GM20431 (cell line): ENCODE results near the gene DCLK2.

Source experiments
- in situ Hi-C: fragments of 300-500 bp; cut with MseI, MboI; formaldehyde crosslinking; loops from one replicate; pipeline ENCODE4 v1.15.0; 2020; ENCODE audit warnings: low sequenced_read_pairs; ENCODE audit not compliant: unreplicated experiment

DCLK2 gene

DNA sequence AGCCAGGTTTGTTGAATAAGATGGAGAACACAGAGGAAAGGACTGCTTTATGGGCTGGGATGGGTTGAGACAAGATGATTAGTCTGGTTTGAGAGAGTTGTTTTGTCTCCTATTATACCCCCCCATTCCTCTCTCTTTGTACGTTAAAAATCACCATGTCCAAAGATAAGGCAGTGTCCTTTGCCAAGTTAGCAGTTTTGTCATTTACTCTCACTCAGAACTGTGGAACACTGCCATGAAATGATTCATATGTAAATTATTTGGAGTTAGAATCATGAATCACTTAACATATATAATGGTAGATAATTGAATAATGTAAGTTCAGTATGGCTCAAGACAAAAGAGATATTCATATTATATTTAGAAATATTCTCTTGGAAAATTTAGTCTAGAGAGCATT, 151.3 kb downstream of the DCLK2 start:
- in situ Hi-C loops: no loop called here

GRCh38 chr4:150230561-150230960, 152.3 kb downstream of the DCLK2 start:
- in situ Hi-C loops: no loop called here

GRCh38 chr4:150231107-150231770, 153.0 kb downstream of the DCLK2 start:
- in situ Hi-C loops: no loop called here

DNA sequence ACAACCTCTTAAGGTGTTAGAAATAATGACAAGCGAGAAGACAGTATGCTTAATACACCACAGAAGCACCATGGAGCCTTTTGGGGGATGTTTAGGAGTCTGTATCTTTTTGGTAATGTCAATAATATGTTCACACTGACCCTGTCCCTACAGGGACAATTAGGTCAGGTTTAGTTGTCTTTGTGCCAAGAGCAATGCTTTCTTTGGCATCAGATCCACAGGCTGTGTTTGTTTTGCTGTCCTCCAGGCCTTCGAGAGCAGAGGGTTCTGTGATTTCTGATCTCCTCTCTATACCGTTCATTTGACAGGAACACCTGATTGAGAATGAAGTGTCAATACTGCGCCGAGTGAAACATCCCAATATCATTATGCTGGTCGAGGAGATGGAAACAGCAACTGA, 153.8 kb downstream of the DCLK2 start:
- in situ Hi-C loops: no loop called here

DNA sequence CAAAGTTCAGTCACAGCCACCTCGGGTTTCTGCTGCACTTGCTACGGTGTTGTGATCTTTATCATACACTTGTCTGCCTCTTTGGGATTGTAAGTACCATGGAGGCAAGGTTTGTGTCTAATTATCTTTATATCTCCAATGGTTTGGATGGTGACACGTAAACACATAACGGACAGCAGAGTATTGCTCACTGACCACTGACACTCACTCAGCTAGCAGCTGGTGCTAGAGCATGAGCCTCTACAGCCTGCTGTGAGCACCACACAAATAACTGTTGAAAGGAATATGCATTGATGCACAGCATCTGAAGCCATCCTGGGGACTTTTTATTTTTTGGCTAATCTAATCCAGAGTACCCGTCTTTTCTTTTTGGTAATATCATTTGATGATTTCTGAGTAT, 156.0 kb downstream of the DCLK2 start:
- in situ Hi-C loops: no loop called here

GRCh38 chr4:150235317-150235716, 157.1 kb downstream of the DCLK2 start:
- in situ Hi-C loops: no loop called here

GRCh38 chr4:150235808-150236271, 157.6 kb downstream of the DCLK2 start:
- in situ Hi-C loops: no loop called here

DNA sequence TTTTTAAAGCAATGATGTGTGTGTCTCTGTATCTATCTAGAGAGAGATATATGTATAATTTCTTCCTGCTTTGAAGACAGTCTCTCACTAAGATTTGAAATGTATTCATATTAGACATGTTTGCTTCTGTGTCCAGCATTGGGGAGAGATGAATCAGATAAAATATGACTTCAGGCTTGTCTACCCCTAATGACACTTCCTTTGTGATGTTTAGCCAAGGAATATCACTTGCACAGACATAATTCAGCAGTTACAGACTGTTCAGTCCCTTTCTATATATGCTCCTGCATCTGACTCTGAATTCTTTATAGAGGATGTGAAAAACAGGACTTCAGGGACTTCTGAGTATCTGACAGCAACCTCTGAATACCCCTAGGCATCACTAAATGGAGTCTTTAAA, 158.4 kb downstream of the DCLK2 start:
- in situ Hi-C loops: no loop called here

DNA sequence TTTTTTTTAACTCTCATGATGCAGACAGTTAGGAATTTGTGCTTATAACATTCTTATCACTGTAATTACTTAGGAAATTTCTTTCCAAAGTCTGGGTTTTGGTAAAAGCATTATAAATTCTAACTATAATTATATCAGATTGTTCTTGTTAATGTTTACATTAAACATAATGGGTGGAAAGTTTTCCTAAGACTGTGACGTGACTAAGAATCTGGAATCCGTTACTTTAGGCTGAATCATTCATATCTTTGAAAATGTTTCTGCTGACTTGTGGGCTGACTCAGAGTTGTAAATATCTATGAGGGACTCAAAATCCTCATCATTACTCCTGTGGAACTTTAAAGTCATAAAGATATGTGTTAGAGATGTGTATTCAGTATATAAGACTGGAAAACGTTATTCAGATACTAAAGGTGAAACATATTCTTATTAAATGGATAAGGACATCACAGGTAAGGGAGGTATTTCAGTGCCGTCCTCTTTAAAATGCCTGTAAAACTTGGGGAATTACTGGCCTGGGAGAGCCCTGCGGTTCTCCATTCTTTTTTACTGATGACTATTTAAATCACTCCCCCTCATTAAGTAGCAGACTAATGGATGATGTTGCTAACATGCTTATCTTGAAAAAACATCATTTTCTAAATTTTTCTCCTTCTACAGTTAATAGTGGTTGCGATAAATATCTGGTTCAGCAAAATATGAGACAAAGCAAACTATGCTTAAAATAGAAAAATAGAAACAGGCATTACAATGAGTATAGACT, 159.0 kb downstream of the DCLK2 start:
- in situ Hi-C loops: no loop called here

DNA sequence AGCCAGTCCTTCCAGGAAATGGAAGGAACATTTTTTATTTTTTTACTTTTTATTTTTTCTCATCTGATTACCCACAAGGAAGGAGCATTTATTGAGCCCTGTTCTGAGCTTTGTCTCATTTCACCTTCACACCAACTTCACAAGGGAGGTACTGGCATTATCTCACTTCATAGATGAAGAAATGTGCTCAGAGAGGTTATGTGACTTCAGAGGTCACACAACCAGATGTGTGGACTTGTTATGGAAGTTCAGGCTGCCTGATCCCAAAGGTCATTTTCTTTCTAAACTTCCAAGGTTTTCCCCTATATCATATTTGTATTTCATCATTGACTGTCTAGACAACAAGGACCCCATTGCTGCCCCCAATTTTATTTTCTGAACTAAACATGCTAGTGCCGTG, 160.3 kb downstream of the DCLK2 start:
- in situ Hi-C loops: no loop called here

GRCh38 chr4:150240011-150240410, 161.8 kb downstream of the DCLK2 start:
- in situ Hi-C loops: no loop called here

DNA sequence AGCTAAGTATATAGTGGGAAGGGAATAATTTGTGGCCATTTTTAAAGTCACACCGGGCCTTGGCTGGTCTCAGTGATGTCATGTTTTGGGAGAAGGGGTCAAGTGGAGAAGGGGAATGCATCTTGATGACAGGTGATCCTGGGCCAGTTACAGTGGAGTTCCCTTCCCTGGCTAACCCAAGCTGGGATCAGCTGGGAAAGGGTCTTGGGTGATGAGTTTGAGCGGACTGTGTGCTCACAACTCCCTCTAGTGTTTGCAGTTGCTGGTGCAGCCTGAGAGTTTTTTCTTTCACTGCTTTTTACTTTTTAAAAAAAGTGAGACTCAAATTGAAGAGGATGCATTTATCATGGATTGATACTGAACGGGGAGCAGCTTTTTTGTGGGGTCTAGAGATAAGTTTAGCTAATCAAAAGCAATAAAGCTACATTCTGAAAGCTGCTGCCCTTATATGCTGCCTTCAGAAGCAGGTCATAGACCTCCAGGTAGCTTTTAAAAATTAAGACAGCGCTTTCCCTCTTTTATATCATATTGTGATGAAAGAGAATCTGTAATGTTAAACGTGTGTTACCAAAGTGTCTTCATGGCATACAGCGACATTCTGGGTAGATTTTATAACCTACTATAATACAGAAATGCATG, 164.7 kb downstream of the DCLK2 start:
- in situ Hi-C loops: no loop called here

DNA sequence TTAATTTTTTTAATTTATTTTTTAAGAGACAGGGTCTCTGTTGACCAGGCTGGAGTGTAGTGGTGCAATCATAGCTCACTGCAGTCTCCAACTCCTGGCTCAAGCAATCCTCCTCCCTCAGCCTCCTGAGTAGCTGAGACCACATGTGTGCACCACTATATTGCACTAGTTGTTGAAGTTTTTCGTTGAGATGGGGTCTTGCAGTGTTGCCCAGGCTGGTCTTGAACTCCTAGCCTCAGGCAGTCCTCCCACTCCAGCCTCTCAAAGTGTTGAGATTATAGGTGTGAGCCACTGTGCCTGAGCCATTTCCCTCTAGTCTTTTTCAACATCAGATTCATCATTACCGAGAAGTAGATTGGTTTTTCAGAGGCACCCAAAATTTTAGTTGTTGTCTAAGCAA, 165.7 kb downstream of the DCLK2 start:
- in situ Hi-C loops: no loop called here

GRCh38 chr4:150244600-150244999, 166.4 kb downstream of the DCLK2 start:
- in situ Hi-C loops: no loop called here

DNA sequence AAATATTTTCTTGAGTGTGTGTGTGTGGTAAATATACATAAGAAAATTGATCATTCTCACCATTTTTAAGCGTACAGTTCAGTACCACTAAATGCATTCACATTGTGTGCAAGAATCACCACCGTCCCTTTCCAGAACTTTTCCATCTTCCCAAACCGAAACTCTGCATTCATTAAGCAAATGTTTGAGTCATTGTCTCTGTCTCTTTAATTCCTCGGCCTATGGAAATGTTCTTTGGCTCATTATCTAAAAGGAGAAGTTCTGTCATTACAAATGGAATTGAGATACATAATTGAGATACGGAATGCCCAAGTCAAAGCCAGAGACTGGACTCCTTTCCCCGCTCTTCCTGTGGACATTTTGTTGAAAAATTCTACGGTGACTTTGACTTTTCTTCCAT, 168.9 kb downstream of the DCLK2 start:
- in situ Hi-C loops: no loop called here

- in situ Hi-C loops: no loop called here
Measured at GRCh38 chr4:150248181-150248580, 169.9 kb downstream of the DCLK2 start.

DNA sequence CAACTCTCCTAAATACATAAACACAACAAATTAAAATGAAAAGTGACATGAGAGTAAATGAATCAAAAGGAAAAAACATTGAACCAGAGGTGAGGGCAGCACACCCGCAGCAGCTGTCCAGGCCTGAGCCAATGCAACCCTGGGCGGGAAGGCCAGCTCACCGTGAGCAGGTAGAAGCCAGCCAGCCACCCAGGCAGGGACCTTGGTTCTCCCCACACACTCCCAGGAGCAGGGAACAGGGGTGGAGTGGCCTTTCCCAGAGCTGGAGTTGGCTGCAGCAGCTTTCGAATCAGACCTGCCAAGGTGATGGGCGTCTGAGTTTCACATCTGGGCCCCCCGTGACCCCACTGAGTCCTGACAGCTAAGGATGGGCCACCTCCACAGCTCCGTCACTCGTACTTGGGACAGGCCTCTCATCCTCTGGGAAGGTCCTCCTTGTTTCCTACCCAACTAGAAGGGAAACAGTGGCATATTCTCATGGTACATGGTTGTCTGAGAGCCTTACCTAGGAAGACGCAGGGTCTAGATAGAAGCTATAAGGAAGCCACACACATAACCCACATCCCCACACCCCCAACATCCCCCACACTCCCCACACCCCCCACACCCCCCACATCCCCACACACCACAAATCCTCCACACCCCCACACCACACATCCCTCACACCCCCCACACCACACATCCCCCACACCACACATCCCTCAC, 172.2 kb downstream of the DCLK2 start:
- in situ Hi-C loops: no loop called here

- in situ Hi-C loops: no loop called here
Measured at GRCh38 chr4:150250998-150251651, 172.9 kb downstream of the DCLK2 start.

GRCh38 chr4:150251752-150252190, 173.5 kb downstream of the DCLK2 start:
- in situ Hi-C loops: no loop called here

DNA sequence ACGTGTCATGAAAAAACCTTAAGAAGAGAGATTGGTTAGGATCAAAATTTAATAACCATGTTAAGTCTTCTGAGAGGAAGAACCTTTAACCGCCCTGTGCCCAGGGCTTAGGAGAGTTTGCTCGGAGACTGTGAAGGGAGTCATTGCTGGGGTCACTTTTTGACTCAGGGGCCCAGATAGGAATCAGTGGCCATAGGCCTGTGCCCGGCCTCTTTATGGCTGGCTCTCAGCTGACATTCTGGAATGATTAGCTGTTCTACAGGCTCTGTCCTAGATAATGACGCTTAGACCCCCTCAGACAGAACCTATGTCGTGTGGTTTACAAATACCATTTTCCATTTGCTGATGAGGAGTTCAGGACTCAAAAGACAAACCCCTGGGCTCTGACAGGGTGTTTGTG, 174.1 kb downstream of the DCLK2 start:
- in situ Hi-C loops: no loop called here
